SU-DHL-6 (cell line): Measurements from ENCODE around the gene SUGCT.

ENCODE experiments used
- CTCF ChIP-seq: fragments of 200-600 bp; sonication (generic); IDR thresholded peaks from one replicate; pipeline ENCODE4 v1.5.1; 2017; ENCODE audit warnings: antibody characterized with exemption, mild to moderate bottlenecking, low read length, moderate library complexity; ENCODE audit not compliant: insufficient read depth, poor library complexity, severe bottlenecking
- EZH2phosphoT487 ChIP-seq: fragments of 200-600 bp; sonication (generic), shearing (Covaris generic); conservative IDR thresholded peaks from 2 replicates; pipeline ENCODE4 v1.6.1; 2018; ENCODE audit warnings: mild to moderate bottlenecking, antibody characterized with exemption, low read length, moderate library complexity, mixed read lengths

- TF ChIP-seq CTCF (no peak), EZH2phosphoT487 (no peak)
Measured at GRCh38 chr7:40122940-40123254, 11.9 kb upstream of the SUGCT start.
